Ovary (tissue), 3 donors: ENCODE data around the gene PLEKHJ1.

Source experiments
- EP300 ChIP-seq: sonication (generic); formaldehyde crosslinking; IDR thresholded peaks from one replicate; pipeline ENCODE4 v1.6.1; 2017; ENCODE audit warnings: antibody characterized with exemption
- TF ChIP-seq, protein P1 (sequence below), 3 donors: fragments of 450-650 bp in 2 of 3; fragments of 200-600 bp in 1 of 3; IDR thresholded peaks; one replicate each; pipeline versions ENCODE4 v1.5.1 to v1.8.0; 2016 to 2022; ENCODE audit warnings: antibody characterized with exemption in 3 of 3, mild to moderate bottlenecking in 1 of 3
- donor health status: DM: no; HTN: no; CAD: no.

DNA sequence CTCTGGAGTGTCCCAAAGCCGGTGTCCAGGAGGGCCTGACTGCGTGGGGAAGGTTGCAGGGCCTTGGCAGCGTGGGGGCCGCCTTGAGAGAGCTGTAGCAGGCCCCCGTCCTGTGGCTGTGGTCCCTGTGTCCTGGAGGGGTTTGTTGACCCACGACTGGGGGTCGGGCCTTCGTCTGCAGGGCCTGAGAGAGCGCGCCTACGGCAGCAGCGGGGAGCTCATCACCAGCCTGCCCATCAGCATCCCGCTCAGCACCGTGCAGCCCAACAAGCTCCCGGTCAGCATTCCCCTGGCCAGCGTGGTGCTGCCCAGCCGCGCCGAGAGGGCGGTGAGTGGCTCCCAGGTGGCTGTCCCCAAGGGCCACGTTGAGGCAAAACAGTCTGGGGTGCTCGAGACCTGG lies 18.5 kb downstream of the PLEKHJ1 start:
- TF ChIP-seq, protein P1, sequence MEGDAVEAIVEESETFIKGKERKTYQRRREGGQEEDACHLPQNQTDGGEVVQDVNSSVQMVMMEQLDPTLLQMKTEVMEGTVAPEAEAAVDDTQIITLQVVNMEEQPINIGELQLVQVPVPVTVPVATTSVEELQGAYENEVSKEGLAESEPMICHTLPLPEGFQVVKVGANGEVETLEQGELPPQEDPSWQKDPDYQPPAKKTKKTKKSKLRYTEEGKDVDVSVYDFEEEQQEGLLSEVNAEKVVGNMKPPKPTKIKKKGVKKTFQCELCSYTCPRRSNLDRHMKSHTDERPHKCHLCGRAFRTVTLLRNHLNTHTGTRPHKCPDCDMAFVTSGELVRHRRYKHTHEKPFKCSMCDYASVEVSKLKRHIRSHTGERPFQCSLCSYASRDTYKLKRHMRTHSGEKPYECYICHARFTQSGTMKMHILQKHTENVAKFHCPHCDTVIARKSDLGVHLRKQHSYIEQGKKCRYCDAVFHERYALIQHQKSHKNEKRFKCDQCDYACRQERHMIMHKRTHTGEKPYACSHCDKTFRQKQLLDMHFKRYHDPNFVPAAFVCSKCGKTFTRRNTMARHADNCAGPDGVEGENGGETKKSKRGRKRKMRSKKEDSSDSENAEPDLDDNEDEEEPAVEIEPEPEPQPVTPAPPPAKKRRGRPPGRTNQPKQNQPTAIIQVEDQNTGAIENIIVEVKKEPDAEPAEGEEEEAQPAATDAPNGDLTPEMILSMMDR (IDR thresholded peaks at IDR 0.05), result no peak
- TF ChIP-seq EP300, result no peak
